Keratinocyte (primary cell): ENCODE results near the gene C11orf68.

Experiments
- CTCF ChIP-seq, 3 experiments: IDR thresholded peaks in 1 of 3; conservative IDR thresholded peaks in 1 of 3; optimal IDR thresholded peaks in 1 of 3; 2 replicates in 2 of 3; 3 replicates in 1 of 3; pipeline versions ENCODE3 to v1.5.1; 2011; ENCODE audit warnings: low read length in 3 of 3, mild to moderate bottlenecking in 3 of 3, moderate library complexity in 2 of 3, control low read depth in 1 of 3, inconsistent platforms in 1 of 3; ENCODE audit not compliant: insufficient read depth in 2 of 3; ENCODE audit errors: extremely low read depth in 1 of 3
- EZH2 ChIP-seq: IDR thresholded peaks from one replicate; pipeline ENCODE4 v1.6.1; 2012; ENCODE audit warnings: inconsistent platforms, mild to moderate bottlenecking, low read length, moderate library complexity

GRCh38 chr11:65958291-65958690 lies 39.4 kb upstream of the C11orf68 start:
- TF ChIP-seq CTCF (optimal IDR thresholded peaks at IDR 0.05 in 1 of 3, IDR thresholded peaks at IDR 0.05 in 1 of 3, conservative IDR thresholded peaks at IDR 0.05 in 1 of 3; ENCODE audit: extremely low read depth in 1 of 3, insufficient read depth in 2 of 3, low read length in 3 of 3) = no peak
- TF ChIP-seq EZH2 = no peak
